PC-3 (cell line): ENCODE measurements around the gene DCLK3. TPM values are rescaled to one million over a fixed set of nuclear protein-coding genes. Genes with fewer than 3 reads are reported as not detected.

Source experiments
- ATAC-seq: fragments of 200-7000 bp; cut with Tn5 transposase; 2 replicates; pipeline ENCODE4 v1.9.1; 2020; ENCODE audit warnings: mild to moderate bottlenecking, moderate library complexity
- BruUV-seq: library from RNA; stranded (reverse); fragments of 400-500 nt; replicated peaks from 2 replicates; lab custom pipeline; 2021; lab: Mats Ljungman, UMichigan
- CTCF ChIA-PET: fragments of 300-600 bp; sonication (Branson Sonifier 250); formaldehyde crosslinking; loops from one replicate; lab custom pipeline; 2022; ENCODE audit warnings: antibody characterized with exemption; lab: Charles Lee
- POLR2A ChIA-PET: fragments of 300-600 bp; sonication (Branson Sonifier 250); formaldehyde crosslinking; loops from one replicate; lab custom pipeline; 2022; ENCODE audit warnings: antibody characterized with exemption; ENCODE audit not compliant: unreplicated experiment; lab: Charles Lee
- DNase-seq: peaks from one replicate; pipeline ENCODE4 v3.0.0-alpha.2; 2015
- H2AFZ ChIP-seq: fragments of 300-600 bp; sonication (generic); 2 replicates; pipeline ENCODE4 v1.6.0; 2016; ENCODE audit warnings: antibody characterized with exemption, low read length
- H3F3A ChIP-seq: fragments of 300-600 bp; sonication (generic); one replicate; pipeline ENCODE4 v1.6.0; 2017; ENCODE audit warnings: antibody characterized with exemption, low read length, control low read depth, mild to moderate bottlenecking; ENCODE audit not compliant: unreplicated experiment
- H3K27ac ChIP-seq: fragments of 300-600 bp; sonication (generic); 2 replicates; pipeline ENCODE4 v1.5.1; 2016; ENCODE audit warnings: mild to moderate bottlenecking, low read length
- H3K27me3 ChIP-seq: fragments of 300-600 bp; sonication (generic); 2 replicates; pipeline ENCODE4 v1.6.1; 2016; ENCODE audit warnings: low read length, mixed read lengths
- H3K36me3 ChIP-seq: fragments of 300-600 bp; sonication (generic); 2 replicates; pipeline ENCODE4 v1.6.1; 2016; ENCODE audit warnings: low read depth, mixed run types, low read length, mixed read lengths
- H3K4me1 ChIP-seq: fragments of 300-600 bp; sonication (generic); 2 replicates; pipeline ENCODE4 v1.5.1; 2016; ENCODE audit warnings: low read length; ENCODE audit not compliant: insufficient read depth
- H3K4me2 ChIP-seq: fragments of 300-600 bp; sonication (generic); 2 replicates; pipeline ENCODE4 v1.6.0; 2016; ENCODE audit warnings: low read length
- H3K4me3 ChIP-seq: fragments of 300-600 bp; sonication (generic); 2 replicates; pipeline ENCODE4 v1.5.1; 2016; ENCODE audit warnings: mild to moderate bottlenecking, low read length, mixed read lengths
- H3K79me2 ChIP-seq: fragments of 300-600 bp; sonication (generic); 2 replicates; pipeline ENCODE4 v1.6.1; 2017; ENCODE audit warnings: low read length, mixed read lengths
- H3K9ac ChIP-seq: fragments of 300-600 bp; sonication (generic); 2 replicates; pipeline ENCODE4 v1.6.0; 2016; ENCODE audit warnings: mild to moderate bottlenecking, low read length
- H3K9me2 ChIP-seq: fragments of 300-600 bp; sonication (generic); replicated peaks from 2 replicates; pipeline ENCODE4 v1.6.1; 2016; ENCODE audit warnings: mixed run types, low read length, mixed read lengths
- H3K9me3 ChIP-seq: fragments of 300-600 bp; sonication (generic); 2 replicates; pipeline ENCODE4 v1.6.1; 2016; ENCODE audit warnings: low read length, mixed read lengths
- H4K20me1 ChIP-seq: fragments of 300-600 bp; sonication (generic); 2 replicates; pipeline ENCODE4 v1.6.1; 2016; ENCODE audit warnings: low read length, mixed read lengths
- EZH2 ChIP-seq: fragments of 300-600 bp; sonication (generic); IDR thresholded peaks from one replicate; pipeline ENCODE4 v1.6.1; 2017; ENCODE audit warnings: antibody characterized with exemption, mild to moderate bottlenecking, low read length; ENCODE audit not compliant: unreplicated experiment
- EZH2phosphoT487 ChIP-seq: fragments of 300-600 bp; sonication (generic); IDR thresholded peaks from 2 replicates; pipeline ENCODE4 v1.6.1; 2018; ENCODE audit warnings: mild to moderate bottlenecking, antibody characterized with exemption, low read length, borderline replicate concordance
- intact Hi-C: fragments of 100-400 bp; cut with micrococcal nuclease; formaldehyde crosslinking; loops from 2 replicates; pipeline ENCODE4 v1.9.0; 2023
- total RNA-seq: library from RNA; depleted of rRNA; stranded (reverse); fragments of >200 nt; gene quantifications from 2 replicates; pipeline ENCODE4 v1.2.3, GENCODE V29; 2014
- TF ChIP-seq, protein P1 (sequence below): fragments of 300-600 bp; sonication (generic); conservative IDR thresholded peaks from 2 replicates; pipeline ENCODE4 v1.5.1; 2017; ENCODE audit warnings: antibody characterized with exemption, low read depth, mild to moderate bottlenecking, low read length

Gene DCLK3
- total RNA-seq, 1 experiment from 2014 or later = not detected

DNA sequence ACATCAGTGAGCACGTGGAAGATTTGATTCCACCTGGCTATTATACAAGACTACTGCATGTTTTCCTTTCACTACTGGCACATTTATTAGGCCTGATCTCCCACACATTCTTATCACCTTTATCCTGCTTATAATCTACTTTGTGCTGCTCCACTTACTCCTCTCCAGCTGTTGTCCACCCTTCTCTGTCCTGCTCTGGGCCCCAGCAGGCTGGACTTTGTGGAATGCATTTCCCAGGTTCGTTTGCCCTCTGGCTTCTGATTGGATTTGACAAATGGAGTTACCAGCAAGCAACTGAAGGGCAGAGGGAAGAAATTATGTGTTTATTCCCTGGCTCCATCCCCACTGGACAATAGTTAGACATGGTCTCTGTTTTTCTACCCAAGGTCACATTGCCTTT is 75.5 kb downstream of the DCLK3 start:
- no peak overlapping the region for H3K4me3 ChIP-seq
- H3K27ac ChIP-seq = no peak overlapping the region
- H3K9me3 ChIP-seq = no peaks in the 10 kb centered on the region
- no peak overlapping the region for H3K9ac ChIP-seq
- H3K4me2 ChIP-seq = no peak overlapping the region
- no peak for ATAC-seq
- H3K4me1 ChIP-seq = no peaks in the 10 kb centered on the region
- CTCF ChIA-PET = no interaction called here
- no peaks in the 10 kb centered on the region for H3K9me2 ChIP-seq
- no peaks in the 10 kb centered on the region for H3K27me3 ChIP-seq
- TF ChIP-seq EZH2phosphoT487 = no peak
- TF ChIP-seq EZH2 = no peak
- TF ChIP-seq, protein P1, sequence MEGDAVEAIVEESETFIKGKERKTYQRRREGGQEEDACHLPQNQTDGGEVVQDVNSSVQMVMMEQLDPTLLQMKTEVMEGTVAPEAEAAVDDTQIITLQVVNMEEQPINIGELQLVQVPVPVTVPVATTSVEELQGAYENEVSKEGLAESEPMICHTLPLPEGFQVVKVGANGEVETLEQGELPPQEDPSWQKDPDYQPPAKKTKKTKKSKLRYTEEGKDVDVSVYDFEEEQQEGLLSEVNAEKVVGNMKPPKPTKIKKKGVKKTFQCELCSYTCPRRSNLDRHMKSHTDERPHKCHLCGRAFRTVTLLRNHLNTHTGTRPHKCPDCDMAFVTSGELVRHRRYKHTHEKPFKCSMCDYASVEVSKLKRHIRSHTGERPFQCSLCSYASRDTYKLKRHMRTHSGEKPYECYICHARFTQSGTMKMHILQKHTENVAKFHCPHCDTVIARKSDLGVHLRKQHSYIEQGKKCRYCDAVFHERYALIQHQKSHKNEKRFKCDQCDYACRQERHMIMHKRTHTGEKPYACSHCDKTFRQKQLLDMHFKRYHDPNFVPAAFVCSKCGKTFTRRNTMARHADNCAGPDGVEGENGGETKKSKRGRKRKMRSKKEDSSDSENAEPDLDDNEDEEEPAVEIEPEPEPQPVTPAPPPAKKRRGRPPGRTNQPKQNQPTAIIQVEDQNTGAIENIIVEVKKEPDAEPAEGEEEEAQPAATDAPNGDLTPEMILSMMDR = no peak
- no TSS peak for BruUV-seq
- intact Hi-C loops = no loop called here
- H3F3A ChIP-seq = no peaks in the 10 kb centered on the region
- no peaks in the 10 kb centered on the region for H4K20me1 ChIP-seq
- H3K36me3 ChIP-seq = no peaks in the 10 kb centered on the region
- H2AFZ ChIP-seq = no peak overlapping the region
- DNase-seq = no peak
- no peaks in the 10 kb centered on the region for H3K79me2 ChIP-seq
- POLR2A ChIA-PET = no interaction called here

GRCh38 chr3:36686516-36686915 is 77.8 kb downstream of the DCLK3 start:
- ATAC-seq (no peak), DNase-seq (no peak)
- Histone ChIP-seq H3K27me3 (no peaks in the 10 kb centered on the region), H3F3A (no peaks in the 10 kb centered on the region), H3K27ac (no peak overlapping the region), H3K9me3 (no peaks in the 10 kb centered on the region), H3K9ac (no peak overlapping the region), H4K20me1 (no peaks in the 10 kb centered on the region), H3K79me2 (no peaks in the 10 kb centered on the region), H3K4me1 (no peaks in the 10 kb centered on the region), H3K4me2 (no peak overlapping the region), H2AFZ (no peak overlapping the region), H3K36me3 (no peaks in the 10 kb centered on the region), H3K4me3 (no peak overlapping the region), H3K9me2 (no peaks in the 10 kb centered on the region)
- TF ChIP-seq EZH2phosphoT487 (no peak), EZH2 (no peak)
- TF ChIP-seq, protein P1 = no peak
- no TSS peak for BruUV-seq
- CTCF ChIA-PET = no interaction called here
- POLR2A ChIA-PET = no interaction called here
- intact Hi-C loops = no loop called here

DNA sequence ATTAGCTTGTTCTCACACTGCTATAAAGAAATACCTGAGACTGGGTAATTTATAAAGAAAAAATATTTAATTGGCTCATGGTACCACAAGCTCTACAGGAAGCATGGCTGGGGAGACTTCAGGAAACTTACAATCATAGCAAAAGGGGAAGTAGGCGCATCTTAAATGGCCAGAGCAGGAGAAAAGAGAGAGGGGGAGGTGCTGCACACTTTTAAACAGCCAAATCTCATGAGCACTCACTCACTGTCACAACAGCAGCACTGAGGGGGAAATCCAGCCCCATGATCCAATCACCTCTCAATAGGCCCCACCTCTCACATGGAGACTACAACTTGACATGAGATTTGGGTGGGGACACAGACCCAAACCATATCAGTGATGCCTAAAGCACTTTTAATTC is 82.5 kb downstream of the DCLK3 start:
- no peaks in the 10 kb centered on the region for H4K20me1 ChIP-seq
- H3K9ac ChIP-seq = no peak overlapping the region
- no peak for DNase-seq
- H3K36me3 ChIP-seq = peaks cover 6% of the 10 kb centered on the region; the same call in 1 of the 2 replicates
- no peaks in the 10 kb centered on the region for H3K79me2 ChIP-seq
- peaks cover 29% of the 10 kb centered on the region for H3K4me1 ChIP-seq
- no peak overlapping the region for H3K27ac ChIP-seq
- H3K4me3 ChIP-seq = no peak overlapping the region
- ATAC-seq = no peak
- TF ChIP-seq EZH2 (no peak), EZH2phosphoT487 (no peak)
- TF ChIP-seq, protein P1 = no peak
- intact Hi-C loops = no loop called here
- no TSS peak for BruUV-seq
- H3F3A ChIP-seq = peaks cover 11% of the 10 kb centered on the region
- no peak overlapping the region for H3K4me2 ChIP-seq
- ChIA-PET CTCF (no interaction called here), POLR2A (no interaction called here)
- H3K9me3 ChIP-seq = peaks cover 9% of the 10 kb centered on the region; the same call in 1 of the 2 replicates
- no peaks in the 10 kb centered on the region for H3K27me3 ChIP-seq
- H3K9me2 ChIP-seq = no peaks in the 10 kb centered on the region
- H2AFZ ChIP-seq = no peak overlapping the region
